ENCODE data around the gene FAM78B. TPM values are rescaled to one million over a fixed set of nuclear protein-coding genes. Genes with fewer than 3 reads are reported as not detected.

FAM78B gene
- total and polyA plus RNA-seq, 4 donors, result 0.26 to 3.4 (median 1.1) TPM

GRCh38 chr1:166170075-166170474 lies 3.3 kb upstream of the FAM78B start:
- ATAC-seq (ENCODE audit: low FRiP score), result no peak
- no peak overlapping the region for H3K27ac ChIP-seq (ENCODE audit: low read depth in 1 of 2, low read length in 2 of 2)

GRCh38 chr1:166169182-166169581 lies 2.4 kb upstream of the FAM78B start:
- ATAC-seq (ENCODE audit: low FRiP score), result no peak
- intact Hi-C loops (cut with DNase I), result no loop called here
- H3K36me3 ChIP-seq (ENCODE audit: control insufficient read depth in 1 of 2, insufficient read depth in 2 of 2, low read length in 1 of 2), result no peaks in the 10 kb centered on the region
- H3K27me3 ChIP-seq (ENCODE audit: control insufficient read depth in 1 of 2, insufficient read depth in 2 of 2, low read length in 1 of 2), result no peaks in the 10 kb centered on the region
- H3K4me1 ChIP-seq (ENCODE audit: control insufficient read depth in 1 of 2, insufficient read depth in 2 of 2, low read length in 2 of 2), result no peaks in the 10 kb centered on the region
- H3K27ac ChIP-seq (ENCODE audit: low read depth in 1 of 2, low read length in 2 of 2), result no peak overlapping the region
- H3K9me3 ChIP-seq (ENCODE audit: control insufficient read depth, low read length), result no peaks in the 10 kb centered on the region
- no peak overlapping the region for H3K4me3 ChIP-seq (ENCODE audit: low read length in 2 of 2)
- 47 to 55% methylated on average over 3 of the region's 3 CpGs for WGBS, 2 donors
- no peak for DNase-seq

More at GRCh38 chr1:166170075-166170474, 3.3 kb upstream of the FAM78B start:
- intact Hi-C loops (cut with DNase I), result no loop called here
- WGBS, 2 donors, result 68 to 70% methylated on average over 2 of the region's 2 CpGs
- Histone ChIP-seq H3K27me3 (ENCODE audit: control insufficient read depth in 1 of 2, insufficient read depth in 2 of 2, low read length in 1 of 2) (no peaks in the 10 kb centered on the region), H3K9me3 (ENCODE audit: control insufficient read depth, low read length) (no peaks in the 10 kb centered on the region), H3K36me3 (ENCODE audit: control insufficient read depth in 1 of 2, insufficient read depth in 2 of 2, low read length in 1 of 2) (no peaks in the 10 kb centered on the region), H3K4me1 (ENCODE audit: control insufficient read depth in 1 of 2, insufficient read depth in 2 of 2, low read length in 2 of 2) (no peaks in the 10 kb centered on the region), H3K4me3 (ENCODE audit: low read length in 2 of 2) (no peak overlapping the region)
- DNase-seq, result no peak

- intact Hi-C loops (cut with DNase I), result no loop called here
- Histone ChIP-seq H3K27me3 (ENCODE audit: control insufficient read depth in 1 of 2, insufficient read depth in 2 of 2, low read length in 1 of 2) (no peaks in the 10 kb centered on the region), H3K9me3 (ENCODE audit: control insufficient read depth, low read length) (no peaks in the 10 kb centered on the region), H3K4me3 (ENCODE audit: low read length in 2 of 2) (peak overlapping the region in 1 of 2 donors; percentile 73), H3K27ac (ENCODE audit: low read depth in 1 of 2, low read length in 2 of 2) (no peak overlapping the region), H3K36me3 (ENCODE audit: control insufficient read depth in 1 of 2, insufficient read depth in 2 of 2, low read length in 1 of 2) (no peaks in the 10 kb centered on the region), H3K4me1 (ENCODE audit: control insufficient read depth in 1 of 2, insufficient read depth in 2 of 2, low read length in 2 of 2) (no peaks in the 10 kb centered on the region)
- WGBS, 2 donors, result 43 to 46% methylated on average over 5 of the region's 5 CpGs
- ATAC-seq (ENCODE audit: low FRiP score) (no peak), DNase-seq (no peak)
These were observed 748 bp upstream of the FAM78B start for GRCh38 chr1:166167572-166167925.

GRCh38 chr1:166166329-166166697 lies 488 bp downstream of the FAM78B start:
- no peaks in the 10 kb centered on the region for H3K27me3 ChIP-seq (ENCODE audit: control insufficient read depth in 1 of 2, insufficient read depth in 2 of 2, low read length in 1 of 2)
- H3K36me3 ChIP-seq (ENCODE audit: control insufficient read depth in 1 of 2, insufficient read depth in 2 of 2, low read length in 1 of 2), result no peaks in the 10 kb centered on the region
- H3K27ac ChIP-seq (ENCODE audit: low read depth in 1 of 2, low read length in 2 of 2), result no peak overlapping the region
- H3K4me1 ChIP-seq (ENCODE audit: control insufficient read depth in 1 of 2, insufficient read depth in 2 of 2, low read length in 2 of 2), result no peaks in the 10 kb centered on the region
- intact Hi-C loops (cut with DNase I), result no loop called here
- ATAC-seq (ENCODE audit: low FRiP score) (no peak), DNase-seq (peak in 1 of 2 donors; percentile 74)
- 0% methylated on average over 25 to 50 of the region's 50 CpGs for WGBS, 2 donors
- peak overlapping the region; percentile 73 to 95 for H3K4me3 ChIP-seq (ENCODE audit: low read length in 2 of 2)
- no peaks in the 10 kb centered on the region for H3K9me3 ChIP-seq (ENCODE audit: control insufficient read depth, low read length)

GRCh38 chr1:166165661-166166328 lies 1.0 kb downstream of the FAM78B start:
- Histone ChIP-seq H3K4me1 (ENCODE audit: control insufficient read depth in 1 of 2, insufficient read depth in 2 of 2, low read length in 2 of 2) (no peaks in the 10 kb centered on the region), H3K4me3 (ENCODE audit: low read length in 2 of 2) (peak overlapping the region; percentile 73 to 95), H3K36me3 (ENCODE audit: control insufficient read depth in 1 of 2, insufficient read depth in 2 of 2, low read length in 1 of 2) (no peaks in the 10 kb centered on the region), H3K27ac (ENCODE audit: low read depth in 1 of 2, low read length in 2 of 2) (no peak overlapping the region), H3K9me3 (ENCODE audit: control insufficient read depth, low read length) (no peaks in the 10 kb centered on the region), H3K27me3 (ENCODE audit: control insufficient read depth in 1 of 2, insufficient read depth in 2 of 2, low read length in 1 of 2) (no peaks in the 10 kb centered on the region)
- intact Hi-C loops (cut with DNase I), result no loop called here
- WGBS, 2 donors, result 1% methylated on average over 51 to 61 of the region's 61 CpGs
- peak in 1 of 2 donors; percentile 76 for DNase-seq
- ATAC-seq (ENCODE audit: low FRiP score), result peak; percentile 4

- Histone ChIP-seq H3K27ac (ENCODE audit: low read depth in 1 of 2, low read length in 2 of 2) (no peak overlapping the region), H3K9me3 (ENCODE audit: control insufficient read depth, low read length) (no peaks in the 10 kb centered on the region), H3K36me3 (ENCODE audit: control insufficient read depth in 1 of 2, insufficient read depth in 2 of 2, low read length in 1 of 2) (no peaks in the 10 kb centered on the region), H3K4me3 (ENCODE audit: low read length in 2 of 2) (peak overlapping the region in 1 of 2 donors; percentile 25), H3K27me3 (ENCODE audit: control insufficient read depth in 1 of 2, insufficient read depth in 2 of 2, low read length in 1 of 2) (no peaks in the 10 kb centered on the region), H3K4me1 (ENCODE audit: control insufficient read depth in 1 of 2, insufficient read depth in 2 of 2, low read length in 2 of 2) (no peaks in the 10 kb centered on the region)
- DNase-seq (peak; percentile 52 to 83), ATAC-seq (ENCODE audit: low FRiP score) (peak; percentile 67)
- intact Hi-C loops (cut with DNase I), result no loop called here
- 0 to 1% methylated on average over 53 to 56 of the region's 56 CpGs for WGBS, 2 donors
These were observed 1.7 kb downstream of the FAM78B start for GRCh38 chr1:166164995-166165660.

GRCh38 chr1:166164646-166164994 lies 2.2 kb downstream of the FAM78B start:
- no peak overlapping the region for H3K4me3 ChIP-seq (ENCODE audit: low read length in 2 of 2)
- WGBS, 2 donors, result 12 to 16% methylated on average over 5 of the region's 5 CpGs
- ATAC-seq (ENCODE audit: low FRiP score) (no peak), DNase-seq (no peak)
- intact Hi-C loops (cut with DNase I), result no loop called here
- no peak overlapping the region for H3K27ac ChIP-seq (ENCODE audit: low read depth in 1 of 2, low read length in 2 of 2)
- H3K36me3 ChIP-seq (ENCODE audit: control insufficient read depth in 1 of 2, insufficient read depth in 2 of 2, low read length in 1 of 2), result no peaks in the 10 kb centered on the region
- H3K27me3 ChIP-seq (ENCODE audit: control insufficient read depth in 1 of 2, insufficient read depth in 2 of 2, low read length in 1 of 2), result no peaks in the 10 kb centered on the region
- H3K9me3 ChIP-seq (ENCODE audit: control insufficient read depth, low read length), result no peaks in the 10 kb centered on the region
- H3K4me1 ChIP-seq (ENCODE audit: control insufficient read depth in 1 of 2, insufficient read depth in 2 of 2, low read length in 2 of 2), result no peaks in the 10 kb centered on the region

- DNase-seq, result no peak
- ATAC-seq (ENCODE audit: low FRiP score), result no peak
- Histone ChIP-seq H3K27me3 (ENCODE audit: control insufficient read depth in 1 of 2, insufficient read depth in 2 of 2, low read length in 1 of 2) (no peaks in the 10 kb centered on the region), H3K36me3 (ENCODE audit: control insufficient read depth in 1 of 2, insufficient read depth in 2 of 2, low read length in 1 of 2) (no peaks in the 10 kb centered on the region), H3K27ac (ENCODE audit: low read depth in 1 of 2, low read length in 2 of 2) (no peak overlapping the region), H3K4me3 (ENCODE audit: low read length in 2 of 2) (no peak overlapping the region), H3K9me3 (ENCODE audit: control insufficient read depth, low read length) (no peaks in the 10 kb centered on the region), H3K4me1 (ENCODE audit: control insufficient read depth in 1 of 2, insufficient read depth in 2 of 2, low read length in 2 of 2) (no peaks in the 10 kb centered on the region)
- intact Hi-C loops (cut with DNase I), result no loop called here
- 85 to 91% methylated on average over 1 of the region's 1 CpG for WGBS, 2 donors
These were observed 7.1 kb downstream of the FAM78B start for GRCh38 chr1:166159656-166160055.

GRCh38 chr1:166156674-166157073 lies 10.1 kb downstream of the FAM78B start:
- Histone ChIP-seq H3K36me3 (ENCODE audit: control insufficient read depth in 1 of 2, insufficient read depth in 2 of 2, low read length in 1 of 2) (no peaks in the 10 kb centered on the region), H3K27me3 (ENCODE audit: control insufficient read depth in 1 of 2, insufficient read depth in 2 of 2, low read length in 1 of 2) (no peaks in the 10 kb centered on the region), H3K4me1 (ENCODE audit: control insufficient read depth in 1 of 2, insufficient read depth in 2 of 2, low read length in 2 of 2) (no peaks in the 10 kb centered on the region), H3K4me3 (ENCODE audit: low read length in 2 of 2) (no peak overlapping the region), H3K9me3 (ENCODE audit: control insufficient read depth, low read length) (no peaks in the 10 kb centered on the region), H3K27ac (ENCODE audit: low read depth in 1 of 2, low read length in 2 of 2) (no peak overlapping the region)
- 27 to 33% methylated on average over 1 to 3 of the region's 3 CpGs for WGBS, 2 donors
- intact Hi-C loops (cut with DNase I), result no loop called here
- no peak for DNase-seq
- ATAC-seq (ENCODE audit: low FRiP score), result no peak

Data from aorta (tissue), 5 donors.